Measurements from ENCODE around the gene RALGAPB.
A peak's percentile ranks its signal among the peaks of the same experiment; 100 is the strongest.
"Not testable (repeated sequence)": the region's sequence is repeated elsewhere in the genome, so short reads cannot be mapped to it uniquely, and the experiment has no call there.

Gene RALGAPB

DNA sequence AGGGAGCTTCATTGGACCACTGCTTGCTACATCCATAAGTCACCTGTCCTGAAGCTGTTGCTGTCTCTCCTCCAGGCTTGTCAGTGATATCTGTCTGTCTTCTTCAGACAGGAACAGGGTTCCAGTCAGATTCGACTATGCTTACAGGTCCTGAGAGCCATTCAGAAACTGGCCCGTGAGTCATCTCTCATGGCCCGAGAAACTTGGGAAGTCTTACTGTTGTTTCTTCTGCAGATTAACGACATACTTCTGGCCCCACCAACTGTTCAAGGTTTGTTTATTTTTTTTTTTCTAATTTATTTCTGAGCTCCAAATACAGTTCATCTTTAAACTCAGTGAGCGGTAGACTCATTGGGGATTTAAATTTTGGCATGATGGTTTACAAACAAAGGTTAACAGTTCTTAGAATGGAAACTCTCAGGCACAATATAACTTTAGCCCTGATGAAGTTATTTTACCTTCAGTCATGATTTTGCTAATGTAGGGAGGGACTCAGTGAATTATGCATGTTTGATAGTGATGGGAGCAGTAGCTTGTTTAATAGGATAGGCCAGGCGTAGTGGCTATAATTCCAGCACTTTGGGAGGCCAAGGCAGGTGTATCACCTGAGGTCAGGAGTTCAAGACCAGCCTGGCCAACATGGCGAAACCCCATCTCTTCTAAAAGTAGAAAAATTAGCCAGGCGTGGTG is 24.7 kb downstream of the RALGAPB start:
- no peak for DNase-seq (ENCODE audit: low spot score)

GRCh38 chr20:38498909-38499308 is 26.3 kb downstream of the RALGAPB start:
- DNase-seq (ENCODE audit: low spot score) = no peak

- DNase-seq (ENCODE audit: low spot score) = no peak
Observed at GRCh38 chr20:38499366-38499765, 26.7 kb downstream of the RALGAPB start.

DNA sequence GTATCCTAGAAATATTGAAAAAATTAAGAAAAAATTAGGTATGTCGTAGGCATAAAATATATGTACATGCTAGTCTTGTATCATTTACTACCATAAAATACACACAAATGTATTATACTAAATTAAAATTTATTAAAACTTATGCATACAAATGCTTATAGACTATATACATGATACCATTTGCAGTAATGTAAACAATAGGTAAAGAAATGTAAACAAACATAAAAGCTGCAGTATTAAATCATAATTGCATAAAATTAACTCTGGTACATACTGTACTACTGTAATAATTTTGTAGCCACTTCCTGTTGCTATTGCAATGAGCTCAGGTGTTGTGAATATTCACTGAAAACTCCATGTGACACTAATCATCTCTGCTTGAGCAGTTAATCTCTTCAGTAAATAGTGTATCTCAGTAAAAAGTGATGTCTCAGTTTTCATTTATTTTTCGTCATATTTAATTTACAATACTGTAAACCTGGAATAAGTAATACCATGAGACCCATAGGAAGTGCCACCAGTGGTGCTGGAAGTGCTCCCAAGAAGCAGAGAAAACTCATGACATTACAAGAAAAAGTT is 29.3 kb downstream of the RALGAPB start:
- DNase-seq (ENCODE audit: low spot score) = no peak

DNA sequence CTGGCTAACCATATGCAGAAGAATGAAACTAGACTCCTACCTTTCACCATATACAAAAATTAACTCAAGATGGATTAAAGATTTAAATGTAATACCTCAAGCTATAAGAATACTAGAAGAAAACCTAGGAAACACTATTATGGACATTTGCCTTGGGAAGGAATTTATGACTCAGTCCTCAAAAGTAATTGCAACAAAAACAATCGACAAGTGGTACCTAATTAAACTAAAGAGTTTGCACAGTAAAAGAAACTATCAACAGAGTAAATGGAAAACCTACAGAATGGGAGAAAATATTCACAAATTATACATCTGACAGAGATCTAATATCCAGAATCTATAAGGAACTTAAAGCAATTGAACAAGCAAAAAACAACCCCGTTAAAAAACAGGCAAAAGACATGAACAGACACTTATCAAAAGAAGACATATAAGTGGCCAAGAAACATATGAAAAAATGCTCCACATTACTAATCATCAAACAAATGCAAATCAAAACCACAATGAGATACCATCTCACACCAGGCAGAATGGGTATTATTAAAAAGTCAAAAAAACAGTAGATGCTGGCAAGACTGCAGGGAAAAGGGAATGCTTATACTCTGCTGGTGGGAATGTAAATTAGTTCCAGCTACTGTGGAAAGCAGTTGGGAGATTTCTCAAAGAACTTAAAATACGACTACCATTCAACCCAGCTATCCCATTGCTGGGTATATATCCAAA is 31.9 kb downstream of the RALGAPB start:
- DNase-seq (ENCODE audit: low spot score) = no peak

- DNase-seq (ENCODE audit: low spot score) = no peak
Observed at GRCh38 chr20:38505091-38505455, 32.4 kb downstream of the RALGAPB start.

- not testable (repeated sequence) for DNase-seq (ENCODE audit: low spot score)
Observed at GRCh38 chr20:38511726-38512125, 39.1 kb downstream of the RALGAPB start.

- no peak for DNase-seq (ENCODE audit: low spot score)
Observed at GRCh38 chr20:38514185-38514584, 41.5 kb downstream of the RALGAPB start.

DNA sequence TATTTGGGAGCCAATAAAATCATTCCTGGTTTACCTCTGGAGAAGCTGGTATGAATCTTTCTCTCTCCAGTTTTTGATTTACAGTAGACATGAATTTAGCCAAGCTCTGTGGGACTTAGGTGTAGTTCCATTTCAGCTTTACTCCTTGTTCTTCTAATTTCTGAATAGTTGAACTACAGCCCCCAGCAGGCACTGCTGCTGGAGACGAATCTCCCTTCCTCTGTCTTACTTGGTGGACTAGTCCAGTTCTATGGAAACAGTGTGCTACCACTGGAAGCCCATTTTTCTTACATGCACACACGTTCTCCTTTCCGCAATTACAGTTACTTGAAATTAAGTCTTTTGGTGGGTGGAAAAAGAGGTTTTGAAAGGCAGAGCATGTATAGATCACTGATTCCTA is 42.3 kb downstream of the RALGAPB start:
- no peak for DNase-seq (ENCODE audit: low spot score)

GRCh38 chr20:38515631-38516030 is 43.0 kb downstream of the RALGAPB start:
- no peak for DNase-seq (ENCODE audit: low spot score)

- DNase-seq (ENCODE audit: low spot score) = no peak
Observed at GRCh38 chr20:38519426-38519825, 46.8 kb downstream of the RALGAPB start.

DNA sequence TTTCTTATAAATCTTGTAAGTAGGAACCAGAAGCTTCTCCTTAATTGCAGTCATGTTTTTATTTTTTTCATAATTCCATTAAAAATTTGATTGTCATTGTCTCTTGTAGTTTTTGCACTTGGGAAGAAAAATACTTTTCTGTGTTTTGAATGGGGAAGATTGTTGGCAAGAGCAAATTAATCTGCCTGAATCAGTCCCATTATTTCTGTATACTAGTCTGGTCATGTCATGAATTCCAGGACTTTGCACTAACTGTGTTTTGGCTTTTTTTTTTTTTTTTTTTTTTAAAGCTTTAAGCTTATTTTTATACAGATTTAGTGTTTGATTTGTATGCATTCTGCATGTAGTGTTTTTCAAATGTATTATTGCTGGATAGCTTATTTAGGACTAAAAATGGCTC is 47.6 kb downstream of the RALGAPB start:
- no peak for DNase-seq (ENCODE audit: low spot score)

GRCh38 chr20:38523697-38524096 is 51.1 kb downstream of the RALGAPB start:
- DNase-seq (ENCODE audit: low spot score) = peak; percentile 69

- no peak for DNase-seq (ENCODE audit: low spot score)
Observed at GRCh38 chr20:38528167-38528566, 55.5 kb downstream of the RALGAPB start.

- DNase-seq (ENCODE audit: low spot score) = no peak
Observed at GRCh38 chr20:38531021-38531420, 58.4 kb downstream of the RALGAPB start.

GRCh38 chr20:38534756-38535155 is 62.1 kb downstream of the RALGAPB start:
- no peak for DNase-seq (ENCODE audit: low spot score)

DNA sequence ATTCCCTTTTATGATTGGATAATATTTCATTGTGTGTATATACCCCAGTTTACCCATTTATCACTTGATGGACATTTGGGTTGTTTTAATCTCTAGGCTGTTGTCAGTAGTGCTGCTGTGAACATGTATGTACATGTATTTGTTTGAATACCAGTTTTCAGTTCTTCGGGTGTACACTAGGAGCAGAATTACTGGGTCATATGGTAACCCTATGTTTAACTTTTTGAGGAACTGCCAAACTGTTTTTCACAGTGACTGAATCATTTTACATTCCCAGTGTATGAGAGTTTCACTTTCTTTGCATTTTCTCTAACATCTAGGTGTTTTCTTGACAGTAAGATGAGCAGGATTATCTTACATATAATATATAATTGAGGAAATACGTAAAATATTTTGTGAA is 63.7 kb downstream of the RALGAPB start:
- peak; percentile 5 for DNase-seq (ENCODE audit: low spot score)

DNA sequence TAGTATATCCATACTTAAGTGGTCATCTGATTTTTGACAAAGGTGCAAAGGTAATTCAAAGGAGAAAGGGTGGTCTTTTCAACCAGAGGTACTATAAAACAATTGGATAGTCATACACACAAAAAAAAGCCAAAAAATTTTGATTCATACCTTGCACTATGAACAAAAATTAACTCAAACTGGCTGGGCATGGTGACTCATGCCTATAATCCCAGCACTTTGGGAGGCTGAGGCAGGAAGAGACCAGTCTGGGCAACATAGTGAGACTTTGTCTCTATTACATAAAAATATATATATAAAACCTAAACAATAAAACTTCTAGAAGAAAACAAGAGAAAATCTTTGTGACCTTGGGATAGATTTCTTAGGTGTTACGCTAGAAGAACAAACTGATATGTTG is 64.5 kb downstream of the RALGAPB start:
- DNase-seq (ENCODE audit: low spot score) = no peak

GRCh38 chr20:38538789-38539188 is 66.1 kb downstream of the RALGAPB start:
- DNase-seq (ENCODE audit: low spot score) = no peak

DNA sequence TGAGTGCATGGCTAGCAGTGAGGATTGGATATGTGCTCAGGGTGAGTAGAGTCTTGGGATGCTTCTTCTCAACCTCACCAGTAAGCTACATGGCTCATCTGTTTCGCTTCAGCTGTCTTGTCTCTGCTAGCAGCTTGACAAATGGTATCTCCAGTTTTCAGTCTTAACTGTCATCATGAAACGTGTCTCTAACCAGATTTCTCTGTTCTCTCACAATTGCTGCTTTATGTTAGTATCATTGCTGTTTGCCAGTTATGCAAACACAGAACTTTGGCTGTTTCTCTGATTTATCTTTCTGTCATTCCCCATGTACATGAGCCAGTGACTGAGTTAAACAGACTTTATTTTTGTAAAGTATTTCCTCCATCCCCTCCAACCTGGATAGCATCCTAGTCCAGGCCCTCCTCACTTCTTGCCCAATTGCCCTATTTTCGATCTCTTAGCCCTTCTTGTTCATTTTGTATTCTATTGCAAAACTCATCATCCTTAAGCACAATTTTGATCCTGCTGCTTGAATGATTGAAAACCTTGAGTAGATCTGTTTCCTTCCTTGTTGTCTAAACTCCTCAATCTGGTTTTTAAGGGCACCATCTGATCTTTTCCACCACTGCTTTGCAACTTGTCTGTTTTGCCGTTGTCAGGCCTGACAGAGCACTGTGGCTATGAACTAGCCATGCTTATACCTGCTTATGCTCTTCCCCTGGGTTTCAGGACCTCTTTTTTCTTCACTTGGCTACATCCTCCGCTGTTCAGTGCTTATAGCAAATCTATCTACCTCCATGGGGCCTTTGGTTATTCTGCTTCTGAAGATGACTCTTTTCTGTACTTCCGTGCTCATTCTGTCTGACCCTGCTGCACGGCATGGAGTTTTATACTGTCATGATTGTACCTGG is 70.6 kb downstream of the RALGAPB start:
- DNase-seq (ENCODE audit: low spot score) = no peak

- DNase-seq (ENCODE audit: low spot score) = no peak
Observed at GRCh38 chr20:38545771-38546170, 73.1 kb downstream of the RALGAPB start.

DNA sequence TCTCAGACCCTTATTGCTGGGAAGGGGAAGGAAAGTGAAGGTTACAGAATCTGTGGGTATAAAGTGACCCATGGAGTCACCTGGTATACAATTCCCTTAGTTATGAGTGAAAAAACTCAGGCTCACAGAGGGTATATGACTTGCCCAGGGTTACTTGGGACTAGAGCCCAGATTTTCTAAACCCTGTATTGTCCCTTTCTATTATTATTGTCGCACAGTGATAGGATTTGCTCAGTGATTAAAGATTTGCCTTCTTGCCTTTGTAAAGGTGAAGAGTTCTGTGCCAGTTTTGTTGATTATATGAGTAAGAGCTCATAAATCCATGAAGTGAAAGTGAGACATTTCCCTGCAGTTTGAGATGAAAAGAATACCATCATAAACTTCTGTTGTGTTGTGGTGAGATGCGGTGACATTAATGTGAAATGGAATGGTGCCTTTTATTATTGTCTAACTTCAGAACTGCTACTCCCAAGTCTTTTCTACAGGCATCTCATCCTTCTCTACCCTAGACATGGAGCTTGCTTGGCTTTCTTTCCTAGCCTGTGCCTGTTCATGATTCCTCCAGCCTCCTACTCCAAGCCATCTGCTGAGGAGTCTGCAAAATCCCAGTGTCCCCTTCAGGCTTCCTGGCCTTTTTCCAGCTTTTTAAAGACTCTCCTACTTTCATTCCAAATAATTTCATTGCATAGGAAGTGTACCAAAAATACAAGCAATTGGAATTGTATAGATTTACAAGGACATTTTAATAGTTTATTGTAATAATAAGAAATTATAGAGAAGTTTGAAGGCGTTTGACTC is 74.8 kb downstream of the RALGAPB start:
- DNase-seq (ENCODE audit: low spot score) = no peak

Data from AG08395 (cell line).